ENCODE measurements around the gene RAB40A.

GRCh38 chrX:103498786-103499185, 20.5 kb downstream of the RAB40A start:
- no peak for TF ChIP-seq ZNF670 (tag by site-specific recombination; IDR thresholded peaks at IDR 0.05; ENCODE audit: low read depth)
- no peak for TF ChIP-seq CTCF (tag by site-specific recombination; IDR thresholded peaks at IDR 0.05)
- no peak for TF ChIP-seq PRDM1 (tag by site-specific recombination; IDR thresholded peaks at IDR 0.05)
- TF ChIP-seq, protein P1, sequence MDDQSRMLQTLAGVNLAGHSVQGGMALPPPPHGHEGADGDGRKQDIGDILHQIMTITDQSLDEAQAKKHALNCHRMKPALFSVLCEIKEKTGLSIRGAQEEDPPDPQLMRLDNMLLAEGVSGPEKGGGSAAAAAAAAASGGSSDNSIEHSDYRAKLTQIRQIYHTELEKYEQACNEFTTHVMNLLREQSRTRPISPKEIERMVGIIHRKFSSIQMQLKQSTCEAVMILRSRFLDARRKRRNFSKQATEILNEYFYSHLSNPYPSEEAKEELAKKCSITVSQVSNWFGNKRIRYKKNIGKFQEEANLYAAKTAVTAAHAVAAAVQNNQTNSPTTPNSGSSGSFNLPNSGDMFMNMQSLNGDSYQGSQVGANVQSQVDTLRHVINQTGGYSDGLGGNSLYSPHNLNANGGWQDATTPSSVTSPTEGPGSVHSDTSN (CRISPR knock-in tag; IDR thresholded peaks at IDR 0.05), result no peak
- TF ChIP-seq, protein P2, sequence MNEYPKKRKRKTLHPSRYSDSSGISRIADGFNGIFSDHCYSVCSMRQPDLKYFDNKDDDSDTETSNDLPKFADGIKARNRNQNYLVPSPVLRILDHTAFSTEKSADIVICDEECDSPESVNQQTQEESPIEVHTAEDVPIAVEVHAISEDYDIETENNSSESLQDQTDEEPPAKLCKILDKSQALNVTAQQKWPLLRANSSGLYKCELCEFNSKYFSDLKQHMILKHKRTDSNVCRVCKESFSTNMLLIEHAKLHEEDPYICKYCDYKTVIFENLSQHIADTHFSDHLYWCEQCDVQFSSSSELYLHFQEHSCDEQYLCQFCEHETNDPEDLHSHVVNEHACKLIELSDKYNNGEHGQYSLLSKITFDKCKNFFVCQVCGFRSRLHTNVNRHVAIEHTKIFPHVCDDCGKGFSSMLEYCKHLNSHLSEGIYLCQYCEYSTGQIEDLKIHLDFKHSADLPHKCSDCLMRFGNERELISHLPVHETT (tag by site-specific recombination; IDR thresholded peaks at IDR 0.05), result no peak
- no peak for TF ChIP-seq ZNF660 (tag by site-specific recombination; IDR thresholded peaks at IDR 0.05)
- TF ChIP-seq ZNF791 (tag by site-specific recombination; IDR thresholded peaks at IDR 0.05), result no peak
